ENCODE measurements around the gene PRMT1. TPM values are rescaled to one million over a fixed set of nuclear protein-coding genes. Genes with fewer than 3 reads are reported as not detected.
A peak's percentile ranks its signal among the peaks of the same experiment; 100 is the strongest.

Gene PRMT1
- total RNA-seq, 4 donors from 2014 or later: 150 to 250 (median 170) TPM

DNA sequence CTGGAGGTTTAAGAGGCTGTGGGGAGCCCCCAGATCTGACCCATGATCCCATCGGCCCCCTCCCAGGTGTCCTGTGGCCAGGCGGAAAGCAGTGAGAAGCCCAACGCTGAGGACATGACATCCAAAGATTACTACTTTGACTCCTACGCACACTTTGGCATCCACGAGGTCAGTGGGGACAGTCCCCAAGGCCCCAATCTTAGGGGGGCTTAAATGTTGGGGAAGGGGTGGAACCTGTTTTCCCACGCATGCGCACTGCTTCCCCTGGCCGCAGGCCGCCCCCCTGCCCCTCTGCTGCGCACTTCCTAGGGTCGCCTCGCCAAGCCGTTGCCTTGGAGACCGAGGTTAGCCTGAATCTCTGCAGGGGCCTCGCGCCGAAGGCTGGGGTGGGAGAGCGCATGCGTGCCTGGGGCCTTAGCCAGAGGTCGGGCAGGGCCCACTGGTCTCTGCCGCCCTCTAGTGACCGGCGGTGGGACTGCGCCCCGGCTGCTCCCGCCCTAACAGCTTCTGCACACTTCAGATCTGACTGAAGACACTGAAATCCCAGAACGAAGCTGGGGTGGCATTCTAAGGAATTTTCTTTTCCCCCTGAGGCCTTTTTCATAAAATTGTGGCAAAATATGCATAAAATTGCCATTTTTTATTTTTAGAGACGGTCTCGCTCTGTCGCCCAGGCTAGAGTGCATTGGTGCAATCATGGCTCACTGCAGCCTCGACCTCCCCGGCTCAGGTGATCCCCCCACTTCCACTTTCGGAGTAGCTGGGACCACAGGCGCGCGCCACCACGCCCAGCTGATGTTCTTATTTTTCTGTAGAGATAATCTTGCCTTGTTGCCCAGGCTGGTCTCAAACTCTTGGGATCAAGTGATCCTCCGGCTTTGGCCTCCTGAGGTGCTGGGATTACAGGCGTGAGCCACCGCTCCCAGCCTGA, 3.6 kb downstream of the PRMT1 start:
- TF ChIP-seq, protein P1, sequence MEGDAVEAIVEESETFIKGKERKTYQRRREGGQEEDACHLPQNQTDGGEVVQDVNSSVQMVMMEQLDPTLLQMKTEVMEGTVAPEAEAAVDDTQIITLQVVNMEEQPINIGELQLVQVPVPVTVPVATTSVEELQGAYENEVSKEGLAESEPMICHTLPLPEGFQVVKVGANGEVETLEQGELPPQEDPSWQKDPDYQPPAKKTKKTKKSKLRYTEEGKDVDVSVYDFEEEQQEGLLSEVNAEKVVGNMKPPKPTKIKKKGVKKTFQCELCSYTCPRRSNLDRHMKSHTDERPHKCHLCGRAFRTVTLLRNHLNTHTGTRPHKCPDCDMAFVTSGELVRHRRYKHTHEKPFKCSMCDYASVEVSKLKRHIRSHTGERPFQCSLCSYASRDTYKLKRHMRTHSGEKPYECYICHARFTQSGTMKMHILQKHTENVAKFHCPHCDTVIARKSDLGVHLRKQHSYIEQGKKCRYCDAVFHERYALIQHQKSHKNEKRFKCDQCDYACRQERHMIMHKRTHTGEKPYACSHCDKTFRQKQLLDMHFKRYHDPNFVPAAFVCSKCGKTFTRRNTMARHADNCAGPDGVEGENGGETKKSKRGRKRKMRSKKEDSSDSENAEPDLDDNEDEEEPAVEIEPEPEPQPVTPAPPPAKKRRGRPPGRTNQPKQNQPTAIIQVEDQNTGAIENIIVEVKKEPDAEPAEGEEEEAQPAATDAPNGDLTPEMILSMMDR (IDR thresholded peaks at IDR 0.05): peak in 2 of 3 donors; percentile 87 to 94
- DNase-seq (ENCODE audit: low spot score) (peak; percentile 78), ATAC-seq (ENCODE audit: low FRiP score) (no peak)

DNA sequence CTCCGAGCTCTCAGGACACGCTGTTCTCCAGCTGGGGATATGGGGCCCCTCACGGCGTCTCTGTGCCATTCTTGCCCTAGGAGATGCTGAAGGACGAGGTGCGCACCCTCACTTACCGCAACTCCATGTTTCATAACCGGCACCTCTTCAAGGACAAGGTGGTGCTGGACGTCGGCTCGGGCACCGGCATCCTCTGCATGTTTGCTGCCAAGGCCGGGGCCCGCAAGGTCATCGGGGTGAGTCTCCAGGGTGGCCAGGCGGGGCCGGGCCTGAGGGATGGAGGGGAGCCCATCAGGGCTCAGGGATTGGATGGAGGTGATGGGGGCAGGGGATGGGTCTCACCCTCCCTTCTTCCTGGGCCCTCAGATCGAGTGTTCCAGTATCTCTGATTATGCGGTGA, 4.8 kb downstream of the PRMT1 start:
- DNase-seq (ENCODE audit: low spot score): no peak
- TF ChIP-seq, protein P1 (IDR thresholded peaks at IDR 0.05): no peak
- no peak for ATAC-seq (ENCODE audit: low FRiP score)

- no peak for ATAC-seq (ENCODE audit: low FRiP score)
- TF ChIP-seq, protein P1 (IDR thresholded peaks at IDR 0.05): no peak
Measured at GRCh38 chr19:49682274-49682673, 5.2 kb downstream of the PRMT1 start.

DNA sequence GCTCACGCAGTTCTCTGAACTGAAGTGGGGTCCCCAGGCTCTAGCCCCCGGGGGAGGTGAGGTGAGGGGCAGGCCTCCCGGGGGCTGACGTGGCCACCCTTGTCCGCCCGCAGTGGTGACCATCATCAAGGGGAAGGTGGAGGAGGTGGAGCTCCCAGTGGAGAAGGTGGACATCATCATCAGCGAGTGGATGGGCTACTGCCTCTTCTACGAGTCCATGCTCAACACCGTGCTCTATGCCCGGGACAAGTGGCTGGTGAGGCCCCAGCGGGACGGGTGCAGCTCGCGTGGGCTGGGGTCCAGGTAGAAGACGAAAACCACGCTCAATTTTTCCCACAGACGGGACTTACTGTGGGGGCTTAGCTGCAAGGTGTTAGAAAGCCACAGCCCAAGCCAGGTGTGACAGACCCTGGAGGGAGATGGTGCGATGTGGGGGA, 6.8 kb downstream of the PRMT1 start:
- TF ChIP-seq, protein P1 (IDR thresholded peaks at IDR 0.05): no peak
- no peak for DNase-seq (ENCODE audit: low spot score)
- ATAC-seq (ENCODE audit: low FRiP score): no peak

More at GRCh38 chr19:49682274-49682673, 5.2 kb downstream of the PRMT1 start:
- no peak for DNase-seq (ENCODE audit: low spot score)

GRCh38 chr19:49684251-49684982, 7.3 kb downstream of the PRMT1 start:
- DNase-seq (ENCODE audit: low spot score) (no peak), ATAC-seq (ENCODE audit: low FRiP score) (no peak)
- TF ChIP-seq, protein P1 (IDR thresholded peaks at IDR 0.05): no peak

- TF ChIP-seq, protein P1 (IDR thresholded peaks at IDR 0.05): no peak
- no peak for ATAC-seq (ENCODE audit: low FRiP score)
- no peak for DNase-seq (ENCODE audit: low spot score)
Measured at GRCh38 chr19:49684983-49685553, 8.0 kb downstream of the PRMT1 start.
